ENCODE results near the gene L3MBTL4. TPM values are rescaled to one million over a fixed set of nuclear protein-coding genes. Genes with fewer than 3 reads are reported as not detected.
"Not testable (repeated sequence)": the region's sequence is repeated elsewhere in the genome, so short reads cannot be mapped to it uniquely, and the experiment has no call there.

Gene L3MBTL4
- total RNA-seq, 1 donor from 2014 or later = 0.26 TPM

- H3K9me3 Mint-ChIP-seq = no peaks in the 10 kb centered on the region
- H3K27me3 Mint-ChIP-seq = peaks cover 34% of the 10 kb centered on the region
- H3K4me3 Mint-ChIP-seq = peak overlapping the region; percentile 76
- H3K27ac Mint-ChIP-seq = no peak overlapping the region
- H3K36me3 Mint-ChIP-seq (ENCODE audit: low read depth) = peaks cover 1% of the 10 kb centered on the region
- H3K4me1 Mint-ChIP-seq = peaks cover 10% of the 10 kb centered on the region
- intact Hi-C loops (cut with micrococcal nuclease) = no loop called here
- DNase-seq = peak; percentile 88
Observed at GRCh38 chr18:6414118-6414722, 491 bp downstream of the L3MBTL4 start.

GRCh38 chr18:6413579-6414117 lies 1.1 kb downstream of the L3MBTL4 start:
- DNase-seq = no peak
- Mint-ChIP-seq H3K27ac (no peak overlapping the region), H3K36me3 (ENCODE audit: low read depth) (peaks cover 1% of the 10 kb centered on the region), H3K4me3 (peak overlapping the region; percentile 76), H3K4me1 (peaks cover 10% of the 10 kb centered on the region), H3K27me3 (peaks cover 34% of the 10 kb centered on the region), H3K9me3 (no peaks in the 10 kb centered on the region)
- intact Hi-C loops (cut with micrococcal nuclease) = no loop called here

- no peak for DNase-seq
- Mint-ChIP-seq H3K27me3 (peaks cover 34% of the 10 kb centered on the region), H3K9me3 (no peaks in the 10 kb centered on the region), H3K4me1 (peaks cover 10% of the 10 kb centered on the region), H3K36me3 (ENCODE audit: low read depth) (peaks cover 1% of the 10 kb centered on the region), H3K27ac (no peak overlapping the region), H3K4me3 (peak overlapping the region; percentile 76)
- intact Hi-C loops (cut with micrococcal nuclease) = no loop called here
Observed at GRCh38 chr18:6412933-6413472, 1.7 kb downstream of the L3MBTL4 start.

GRCh38 chr18:6411382-6411781 lies 3.3 kb downstream of the L3MBTL4 start:
- intact Hi-C loops (cut with micrococcal nuclease) = no loop called here
- peaks cover 32% of the 10 kb centered on the region for H3K27me3 Mint-ChIP-seq
- no peaks in the 10 kb centered on the region for H3K9me3 Mint-ChIP-seq
- peaks cover 1% of the 10 kb centered on the region for H3K36me3 Mint-ChIP-seq (ENCODE audit: low read depth)
- no peak overlapping the region for H3K27ac Mint-ChIP-seq
- H3K4me1 Mint-ChIP-seq = peaks cover 10% of the 10 kb centered on the region
- DNase-seq = no peak
- no peak overlapping the region for H3K4me3 Mint-ChIP-seq

- H3K9me3 Mint-ChIP-seq = no peaks in the 10 kb centered on the region
- peaks cover 7% of the 10 kb centered on the region for H3K4me1 Mint-ChIP-seq
- H3K27me3 Mint-ChIP-seq = peaks cover 20% of the 10 kb centered on the region
- no peak for DNase-seq
- intact Hi-C loops (cut with micrococcal nuclease) = no loop called here
- H3K4me3 Mint-ChIP-seq = no peak overlapping the region
- no peak overlapping the region for H3K27ac Mint-ChIP-seq
- peaks cover 1% of the 10 kb centered on the region for H3K36me3 Mint-ChIP-seq (ENCODE audit: low read depth)
Observed at GRCh38 chr18:6409933-6410332, 4.8 kb downstream of the L3MBTL4 start.

- H3K27ac Mint-ChIP-seq; H3K36me3 Mint-ChIP-seq (ENCODE audit: low read depth); H3K9me3 Mint-ChIP-seq; DNase-seq; H3K4me3 Mint-ChIP-seq; H3K4me1 Mint-ChIP-seq; intact Hi-C loops (cut with micrococcal nuclease): not testable (repeated sequence)
- peaks cover 18% of the 10 kb centered on the region for H3K27me3 Mint-ChIP-seq
Observed at GRCh38 chr18:6408543-6408942, 6.2 kb downstream of the L3MBTL4 start.

- H3K4me3 Mint-ChIP-seq = no peak overlapping the region
- H3K4me1 Mint-ChIP-seq = no peaks in the 10 kb centered on the region
- H3K36me3 Mint-ChIP-seq (ENCODE audit: low read depth) = no peaks in the 10 kb centered on the region
- H3K27me3 Mint-ChIP-seq = peaks cover 5% of the 10 kb centered on the region
- DNase-seq = no peak
- H3K9me3 Mint-ChIP-seq = no peaks in the 10 kb centered on the region
- no peak overlapping the region for H3K27ac Mint-ChIP-seq
- intact Hi-C loops (cut with micrococcal nuclease) = no loop called here
Observed at GRCh38 chr18:6406910-6407470, 7.7 kb downstream of the L3MBTL4 start.

- Mint-ChIP-seq H3K36me3 (ENCODE audit: low read depth) (no peaks in the 10 kb centered on the region), H3K27ac (no peak overlapping the region), H3K4me1 (no peaks in the 10 kb centered on the region), H3K4me3 (no peak overlapping the region), H3K9me3 (no peaks in the 10 kb centered on the region), H3K27me3 (peaks cover 2% of the 10 kb centered on the region)
- intact Hi-C loops (cut with micrococcal nuclease) = no loop called here
- no peak for DNase-seq
Observed at GRCh38 chr18:6406075-6406909, 8.4 kb downstream of the L3MBTL4 start.

GRCh38 chr18:6405237-6406074 lies 9.3 kb downstream of the L3MBTL4 start:
- no peak for DNase-seq
- intact Hi-C loops (cut with micrococcal nuclease) = no loop called here
- Mint-ChIP-seq H3K4me3 (no peak overlapping the region), H3K27me3 (no peaks in the 10 kb centered on the region), H3K9me3 (no peaks in the 10 kb centered on the region), H3K27ac (no peak overlapping the region), H3K36me3 (ENCODE audit: low read depth) (no peaks in the 10 kb centered on the region), H3K4me1 (no peaks in the 10 kb centered on the region)

GRCh38 chr18:6404834-6405233 lies 9.9 kb downstream of the L3MBTL4 start:
- intact Hi-C loops (cut with micrococcal nuclease) = no loop called here
- H3K27me3 Mint-ChIP-seq = no peaks in the 10 kb centered on the region
- no peak overlapping the region for H3K4me3 Mint-ChIP-seq
- H3K27ac Mint-ChIP-seq = no peak overlapping the region
- H3K36me3 Mint-ChIP-seq (ENCODE audit: low read depth) = no peaks in the 10 kb centered on the region
- no peaks in the 10 kb centered on the region for H3K9me3 Mint-ChIP-seq
- no peaks in the 10 kb centered on the region for H3K4me1 Mint-ChIP-seq
- no peak for DNase-seq

- H3K36me3 Mint-ChIP-seq (ENCODE audit: low read depth) = no peaks in the 10 kb centered on the region
- intact Hi-C loops (cut with micrococcal nuclease) = no loop called here
- no peak for DNase-seq
- H3K4me3 Mint-ChIP-seq = no peak overlapping the region
- no peaks in the 10 kb centered on the region for H3K4me1 Mint-ChIP-seq
- H3K27me3 Mint-ChIP-seq = no peaks in the 10 kb centered on the region
- no peak overlapping the region for H3K27ac Mint-ChIP-seq
- no peaks in the 10 kb centered on the region for H3K9me3 Mint-ChIP-seq
Observed at GRCh38 chr18:6401687-6402086, 13.0 kb downstream of the L3MBTL4 start.

- Mint-ChIP-seq H3K9me3 (no peaks in the 10 kb centered on the region), H3K27me3 (no peaks in the 10 kb centered on the region), H3K27ac (no peak overlapping the region), H3K4me3 (no peak overlapping the region), H3K36me3 (ENCODE audit: low read depth) (no peaks in the 10 kb centered on the region), H3K4me1 (no peaks in the 10 kb centered on the region)
- intact Hi-C loops (cut with micrococcal nuclease) = no loop called here
- no peak for DNase-seq
Observed at GRCh38 chr18:6399776-6400175, 14.9 kb downstream of the L3MBTL4 start.

- no peaks in the 10 kb centered on the region for H3K27me3 Mint-ChIP-seq
- no peak for DNase-seq
- no peaks in the 10 kb centered on the region for H3K9me3 Mint-ChIP-seq
- H3K4me3 Mint-ChIP-seq = no peak overlapping the region
- H3K27ac Mint-ChIP-seq = no peak overlapping the region
- intact Hi-C loops (cut with micrococcal nuclease) = no loop called here
- H3K36me3 Mint-ChIP-seq (ENCODE audit: low read depth) = no peaks in the 10 kb centered on the region
- no peaks in the 10 kb centered on the region for H3K4me1 Mint-ChIP-seq
Observed at GRCh38 chr18:6397931-6398566, 16.7 kb downstream of the L3MBTL4 start.

Measured in activated CD4-positive, alpha-beta T cell treated with anti-CD3 and anti-CD28 coated beads, Interleukin-2, amount 10 ng/mL, durations not matched to agents 24 days and 14 days (primary cell).